Prostate gland (tissue), 2 donors: ENCODE data around the gene PDE9A.
A peak's percentile ranks its signal among the peaks of the same experiment; 100 is the strongest.

Source experiments
- POLR2A ChIP-seq: fragments of 450-650 bp; IDR thresholded peaks from one replicate; pipeline ENCODE4 v1.6.1; 2016; ENCODE audit warnings: antibody characterized with exemption, mild to moderate bottlenecking
- POLR2AphosphoS5 ChIP-seq: sonication (generic); formaldehyde crosslinking; IDR thresholded peaks from one replicate; pipeline ENCODE4 v1.6.1; 2017; ENCODE audit warnings: antibody characterized with exemption
- TF ChIP-seq, protein P1 (sequence below), 4 experiments: fragments of 200-600 bp in 2 of 4; fragments of 450-650 bp in 2 of 4; sonication (generic) in 2 of 4; IDR thresholded peaks; 1 replicate in 3 of 4; 2 replicates in 1 of 4; pipeline ENCODE4 v1.5.1; 2016 to 2019; ENCODE audit warnings: antibody characterized with exemption in 4 of 4, mild to moderate bottlenecking in 2 of 4, moderate library complexity in 2 of 4

DNA sequence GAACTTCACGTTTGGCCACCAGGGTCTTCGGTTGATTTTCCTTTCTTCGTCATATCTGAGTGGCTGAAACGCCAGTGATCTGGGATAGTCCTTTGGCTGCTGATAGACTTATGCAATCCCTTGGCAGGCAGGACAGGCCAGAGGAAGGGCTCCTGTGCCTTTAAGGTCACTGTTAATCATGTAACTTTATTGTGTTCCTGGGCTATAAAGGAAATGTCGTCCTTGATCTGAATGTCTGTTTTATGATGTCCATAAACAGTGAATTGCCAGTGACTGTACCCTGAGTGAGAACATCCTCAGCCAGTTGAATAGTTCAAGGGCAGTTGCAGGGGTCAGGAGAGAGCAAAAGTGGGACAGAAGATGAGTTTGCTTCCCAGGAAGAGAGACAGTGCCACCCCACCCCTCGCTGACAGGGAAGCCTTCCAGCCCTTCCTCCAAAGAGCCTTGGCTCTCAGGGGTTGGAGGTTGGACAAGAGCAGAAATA, 68.0 kb downstream of the PDE9A start:
- peak; percentile 84 for TF ChIP-seq POLR2AphosphoS5
- TF ChIP-seq, protein P1, sequence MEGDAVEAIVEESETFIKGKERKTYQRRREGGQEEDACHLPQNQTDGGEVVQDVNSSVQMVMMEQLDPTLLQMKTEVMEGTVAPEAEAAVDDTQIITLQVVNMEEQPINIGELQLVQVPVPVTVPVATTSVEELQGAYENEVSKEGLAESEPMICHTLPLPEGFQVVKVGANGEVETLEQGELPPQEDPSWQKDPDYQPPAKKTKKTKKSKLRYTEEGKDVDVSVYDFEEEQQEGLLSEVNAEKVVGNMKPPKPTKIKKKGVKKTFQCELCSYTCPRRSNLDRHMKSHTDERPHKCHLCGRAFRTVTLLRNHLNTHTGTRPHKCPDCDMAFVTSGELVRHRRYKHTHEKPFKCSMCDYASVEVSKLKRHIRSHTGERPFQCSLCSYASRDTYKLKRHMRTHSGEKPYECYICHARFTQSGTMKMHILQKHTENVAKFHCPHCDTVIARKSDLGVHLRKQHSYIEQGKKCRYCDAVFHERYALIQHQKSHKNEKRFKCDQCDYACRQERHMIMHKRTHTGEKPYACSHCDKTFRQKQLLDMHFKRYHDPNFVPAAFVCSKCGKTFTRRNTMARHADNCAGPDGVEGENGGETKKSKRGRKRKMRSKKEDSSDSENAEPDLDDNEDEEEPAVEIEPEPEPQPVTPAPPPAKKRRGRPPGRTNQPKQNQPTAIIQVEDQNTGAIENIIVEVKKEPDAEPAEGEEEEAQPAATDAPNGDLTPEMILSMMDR (IDR thresholded peaks at IDR 0.05) = peak in 1 of 4 experiments; percentile 21
- TF ChIP-seq POLR2A = no peak
